GM19467 (cell line): ENCODE measurements around the gene PRKG1.

Experiments used
- ATAC-seq: cut with Tn5 transposase; IDR thresholded peaks from one replicate; pipeline ENCODE4 v1.9.1; 2021; ENCODE audit warnings: mild to moderate bottlenecking, moderate library complexity; ENCODE audit not compliant: unreplicated experiment

PRKG1 gene

GRCh38 chr10:51620131-51620530 is 545.8 kb downstream of the PRKG1 start:
- ATAC-seq: peak; percentile 69

- no peak for ATAC-seq
Observed at GRCh38 chr10:51624013-51624412, 549.7 kb downstream of the PRKG1 start.

GRCh38 chr10:51629934-51630639 is 555.8 kb downstream of the PRKG1 start:
- no peak for ATAC-seq

GRCh38 chr10:51630640-51631005 is 556.3 kb downstream of the PRKG1 start:
- ATAC-seq: no peak

GRCh38 chr10:51635436-51635835 is 561.1 kb downstream of the PRKG1 start:
- ATAC-seq: no peak

DNA sequence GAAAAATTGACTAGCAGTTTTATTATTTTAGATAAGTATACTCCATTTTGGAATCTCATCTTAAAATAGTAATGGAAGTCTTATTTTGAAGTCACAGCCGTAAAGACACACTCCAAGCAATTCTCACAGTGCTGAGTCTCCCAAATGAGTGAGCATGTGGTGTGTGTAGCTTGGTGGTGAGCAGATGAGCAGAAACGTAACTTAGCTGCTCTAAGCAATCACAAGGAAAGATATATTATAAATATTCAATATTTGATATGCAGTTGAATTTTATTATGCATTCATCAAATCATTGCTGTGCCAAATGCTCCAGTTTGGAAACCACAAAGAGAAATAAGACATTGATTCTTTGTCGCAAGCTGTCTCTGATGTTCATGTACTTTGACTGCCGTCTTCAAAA is 563.9 kb downstream of the PRKG1 start:
- ATAC-seq: no peak

DNA sequence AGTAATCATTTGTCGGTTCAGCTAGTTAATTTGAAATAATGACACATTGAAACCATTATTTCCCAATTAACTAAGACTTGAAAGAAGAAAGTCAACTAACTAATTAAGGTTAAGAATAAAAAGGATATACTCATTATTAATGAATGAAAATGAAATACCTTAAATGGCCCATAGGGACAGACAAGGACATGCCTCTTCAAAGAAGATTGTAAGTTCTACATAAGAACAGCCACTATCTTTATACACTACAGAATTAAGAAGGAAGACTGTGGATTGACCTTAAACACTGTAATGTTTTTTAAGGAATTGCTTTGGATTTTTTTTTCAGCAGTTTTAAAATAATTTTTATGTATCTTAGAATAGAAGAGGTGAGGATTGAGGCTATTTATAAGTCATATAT is 564.5 kb downstream of the PRKG1 start:
- no peak for ATAC-seq

- ATAC-seq: no peak
Observed at GRCh38 chr10:51640120-51640819, 566.0 kb downstream of the PRKG1 start.

DNA sequence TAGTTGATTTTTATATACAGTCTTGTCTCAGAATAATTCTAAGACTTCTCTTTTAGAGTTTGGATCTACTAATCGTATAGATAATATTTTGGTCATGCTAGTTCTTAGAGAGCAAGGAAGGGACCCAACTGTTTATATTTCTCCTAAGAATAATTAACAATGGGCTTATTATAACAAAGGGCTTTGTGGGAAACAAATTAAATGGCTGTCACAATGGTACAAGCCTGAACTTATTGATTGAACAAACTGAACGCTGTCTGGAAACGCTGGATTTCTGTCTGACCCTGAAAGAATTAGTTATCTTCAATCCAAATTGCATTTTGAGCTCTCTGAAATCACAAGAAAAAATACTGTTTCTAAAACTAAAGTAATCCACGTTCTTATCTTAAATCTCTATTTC is 568.3 kb downstream of the PRKG1 start:
- no peak for ATAC-seq

GRCh38 chr10:51643734-51644133 is 569.4 kb downstream of the PRKG1 start:
- no peak for ATAC-seq

DNA sequence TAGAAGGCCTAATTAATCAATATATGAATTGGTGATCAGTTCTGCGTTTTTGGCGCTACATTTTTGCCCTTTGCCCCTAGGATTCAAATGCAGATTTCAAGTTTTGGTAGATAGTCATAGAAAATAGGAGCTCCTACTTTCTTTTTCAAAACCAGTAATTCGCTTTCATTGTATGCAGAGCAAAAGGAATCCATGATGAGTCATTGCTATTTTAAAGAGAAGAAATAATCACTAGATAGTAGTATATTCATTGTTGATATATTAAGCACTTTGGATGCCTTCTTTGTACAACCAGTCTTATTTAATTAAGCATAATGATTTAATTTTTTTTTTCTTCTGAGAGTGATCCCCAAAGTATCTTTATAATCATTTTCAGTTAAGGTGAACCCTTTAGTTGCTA is 574.8 kb downstream of the PRKG1 start:
- no peak for ATAC-seq

GRCh38 chr10:51651063-51651462 is 576.8 kb downstream of the PRKG1 start:
- ATAC-seq: no peak

GRCh38 chr10:51653025-51653424 is 578.7 kb downstream of the PRKG1 start:
- ATAC-seq: no peak

- ATAC-seq: no peak
Observed at GRCh38 chr10:51654918-51655317, 580.6 kb downstream of the PRKG1 start.

- ATAC-seq: no peak
Observed at GRCh38 chr10:51656503-51656902, 582.2 kb downstream of the PRKG1 start.

DNA sequence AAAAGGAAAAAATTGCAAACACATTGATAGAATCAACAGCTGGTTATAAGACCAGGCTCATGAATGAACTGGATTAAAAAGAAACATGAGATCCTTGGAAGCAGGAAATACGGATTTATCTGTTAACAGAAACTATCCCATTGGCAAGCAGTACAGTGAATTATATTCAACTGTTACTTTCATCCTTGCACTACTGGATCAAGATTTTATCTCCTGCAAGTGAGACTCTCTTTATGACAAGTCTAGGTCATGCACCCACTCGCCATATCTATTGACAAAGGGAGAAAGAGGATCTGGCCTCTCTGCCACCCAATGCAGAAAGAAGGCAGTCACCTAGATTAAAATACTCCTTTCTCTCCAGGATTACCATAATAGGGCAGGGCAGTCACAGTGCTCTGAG is 583.7 kb downstream of the PRKG1 start:
- ATAC-seq: no peak

DNA sequence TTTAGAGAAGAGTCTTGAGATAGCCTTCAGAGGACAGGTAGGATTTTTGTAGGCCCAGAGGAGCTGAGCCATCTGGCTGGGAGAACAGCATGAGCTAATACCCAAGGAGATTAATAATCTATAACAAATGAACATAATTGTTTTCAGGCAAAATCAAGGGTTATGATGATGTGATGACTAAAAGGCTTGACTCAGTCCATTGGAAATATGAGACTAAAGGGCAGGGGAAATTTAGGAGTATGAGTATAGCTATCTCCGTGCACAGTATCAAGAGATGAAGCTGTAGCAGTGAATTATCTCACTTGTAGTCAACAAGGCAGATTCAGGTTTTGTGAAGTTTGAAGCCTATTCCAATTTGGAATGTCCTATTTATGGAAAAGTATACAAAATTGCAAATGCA is 585.1 kb downstream of the PRKG1 start:
- ATAC-seq: no peak

- ATAC-seq: no peak
Observed at GRCh38 chr10:51663086-51663485, 588.8 kb downstream of the PRKG1 start.

- no peak for ATAC-seq
Observed at GRCh38 chr10:51666456-51666855, 592.2 kb downstream of the PRKG1 start.

DNA sequence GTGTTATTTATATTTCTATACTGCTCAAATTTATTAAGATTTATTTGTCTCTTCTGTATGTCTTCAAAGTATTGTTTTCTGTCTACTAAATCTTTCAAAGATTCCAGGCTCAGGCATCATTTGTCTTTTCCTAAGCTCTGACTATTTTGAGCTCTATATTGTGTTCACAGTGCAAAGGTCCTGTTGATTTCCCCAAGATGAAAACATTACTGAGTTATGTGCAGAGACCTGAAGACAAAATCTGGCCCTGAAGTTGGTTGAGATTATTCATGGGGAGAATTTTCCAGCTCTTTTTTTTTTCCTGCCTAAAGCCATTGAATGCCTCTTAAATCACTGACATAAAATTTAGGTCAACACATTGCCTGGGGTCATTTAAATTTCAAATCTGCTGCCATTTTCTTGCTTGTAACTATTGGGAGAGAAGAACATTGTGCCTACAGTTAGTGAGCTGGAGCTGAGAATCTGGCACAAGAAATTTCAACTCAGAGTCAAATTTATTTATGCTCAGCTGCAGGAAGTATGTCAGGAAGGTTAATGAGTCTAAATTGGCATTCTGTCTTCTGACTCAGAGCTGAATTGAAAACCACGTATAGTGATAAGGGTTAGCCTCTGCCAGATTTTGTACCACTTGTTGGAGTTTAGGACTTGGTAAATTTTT is 593.5 kb downstream of the PRKG1 start:
- ATAC-seq: no peak

GRCh38 chr10:51668336-51668689 is 594.0 kb downstream of the PRKG1 start:
- no peak for ATAC-seq

- ATAC-seq: no peak
Observed at GRCh38 chr10:51669041-51669440, 594.8 kb downstream of the PRKG1 start.
